HepG2 (cell line): ENCODE measurements around the gene TRIM69. TPM values are rescaled to one million over a fixed set of nuclear protein-coding genes. Genes with fewer than 3 reads are reported as not detected.

Source experiments
- ATAC-seq: fragments of 200-7000 bp; cut with Tn5 transposase; 3 replicates; pipeline ENCODE4 v1.9.1; 2020; ENCODE audit warnings: mild to moderate bottlenecking, moderate library complexity
- BruUV-seq: library from RNA; stranded (reverse); fragments of 400-500 nt; replicated peaks from 2 replicates; lab custom pipeline; 2021; lab: Mats Ljungman, UMichigan
- CTCF ChIA-PET: fragments of 300-600 bp; formaldehyde crosslinking; extraction: SDS; loops from one replicate; lab custom pipeline; 2021; ENCODE audit warnings: low total read pairs, inconsistent platforms, low intra/inter-chr PET ratio; lab: Yijun Ruan, JAX
- POLR2A ChIA-PET: fragments of 350-600 bp; sonication (Branson Sonifier 250); formaldehyde crosslinking; loops from one replicate; lab custom pipeline; 2020; ENCODE audit warnings: antibody characterized with exemption, inconsistent platforms; lab: Yijun Ruan, JAX
- DNase-seq: peaks from one replicate; pipeline ENCODE4 v3.0.0-alpha.2; 2015; ENCODE audit warnings: low spot score
- FAIRE-seq: peaks from 3 replicates; lab custom pipeline; 2011; peaks lifted over from hg19 to GRCh38; lab: Jason Lieb, UNC
- H2AFZ ChIP-seq: one replicate; pipeline ENCODE4 v1.6.1; 2011; ENCODE audit warnings: low read length, inconsistent platforms
- H3K27ac ChIP-seq: fragments of 300-600 bp; 3 replicates; pipeline ENCODE4 v1.8.0; 2011; ENCODE audit warnings: mixed run types, mild to moderate bottlenecking, mixed read lengths, low read length, inconsistent platforms; ENCODE audit not compliant: insufficient read depth; ENCODE audit errors: extremely low read length
- H3K27me3 ChIP-seq, 2 experiments: fragments of 200-600 bp in 1 of 2; 2 replicates in 1 of 2; 3 replicates in 1 of 2; pipeline versions ENCODE4 v1.6.0 to v1.8.0; 2011; ENCODE audit warnings: low read length in 2 of 2, mild to moderate bottlenecking in 2 of 2, moderate library complexity in 2 of 2, inconsistent platforms in 1 of 2; ENCODE audit not compliant: insufficient read depth in 2 of 2, control insufficient read depth in 1 of 2
- H3K36me3 ChIP-seq, 2 experiments: fragments of 200-600 bp in 1 of 2; replicated peaks in 1 of 2; 2 replicates in 1 of 2; 3 replicates in 1 of 2; pipeline versions ENCODE4 v1.5.1 to v1.8.0; 2011; ENCODE audit warnings: low read length in 2 of 2, inconsistent platforms in 1 of 2; ENCODE audit not compliant: insufficient read depth in 2 of 2, control insufficient read depth in 1 of 2
- H3K4me1 ChIP-seq: 2 replicates; pipeline ENCODE4 v1.5.1; 2012; ENCODE audit warnings: low read length, inconsistent platforms; ENCODE audit not compliant: insufficient read depth
- H3K4me2 ChIP-seq: 2 replicates; pipeline ENCODE4 v1.6.0; 2011; ENCODE audit warnings: low read depth, low read length, inconsistent platforms
- H3K4me3 ChIP-seq, 3 experiments: fragments of 200-600 bp in 1 of 3; sonication (generic), shearing (Covaris generic) in 1 of 3; replicated peaks in 1 of 3; 2 replicates each; pipeline ENCODE4 v1.5.1; 2011 to 2016; ENCODE audit warnings: low read length in 3 of 3, inconsistent platforms in 2 of 3, low read depth in 2 of 3, mild to moderate bottlenecking in 2 of 3, control low read depth in 1 of 3, mixed read lengths in 1 of 3; ENCODE audit not compliant: insufficient read depth in 1 of 3
- H3K79me2 ChIP-seq: one replicate; pipeline ENCODE4 v1.6.1; 2011; ENCODE audit warnings: low read length, inconsistent platforms; ENCODE audit not compliant: insufficient read depth
- H3K9ac ChIP-seq: 2 replicates; pipeline ENCODE4 v1.6.0; 2011; ENCODE audit warnings: mild to moderate bottlenecking, low read depth, low read length, inconsistent platforms; ENCODE audit not compliant: insufficient read depth
- H3K9me3 ChIP-seq: 2 replicates; pipeline ENCODE4 v1.5.1; 2012; ENCODE audit warnings: mild to moderate bottlenecking, low read length
- H4K20me1 ChIP-seq: 2 replicates; pipeline ENCODE4 v1.6.0; 2011; ENCODE audit warnings: inconsistent platforms, mild to moderate bottlenecking, low read length, moderate library complexity; ENCODE audit not compliant: insufficient read depth
- ASH2L ChIP-seq: fragments of 300-600, 200-600 bp; sonication (generic); IDR thresholded peaks from 2 replicates; pipeline ENCODE4 v1.7.0; 2017; ENCODE audit warnings: low read depth, mild to moderate bottlenecking, moderate library complexity, mixed read lengths, low read length; ENCODE audit not compliant: insufficient read length
- CHD4 ChIP-seq: fragments of 200-600 bp; sonication (generic); IDR thresholded peaks from 2 replicates; pipeline ENCODE4 v1.7.0; 2017; ENCODE audit warnings: mild to moderate bottlenecking, low read length, borderline replicate concordance
- HOXA5 ChIP-seq: sonication (generic); formaldehyde crosslinking; IDR thresholded peaks from 2 replicates; pipeline ENCODE4 v1.4.0; 2020; ENCODE audit warnings: missing genetic modification reagents
- LCORL ChIP-seq, 2 experiments: fragments of 450-650 bp in 1 of 2; sonication (generic) in 1 of 2; formaldehyde crosslinking in 1 of 2; IDR thresholded peaks; 2 replicates each; pipeline versions ENCODE4 v1.5.0 to v1.6.1; 2017 to 2020; ENCODE audit warnings: antibody characterized with exemption in 1 of 2, missing genetic modification reagents in 1 of 2
- MAZ ChIP-seq, 2 experiments: sonication (generic) in 1 of 2; formaldehyde crosslinking in 1 of 2; IDR thresholded peaks; 2 replicates each; pipeline versions ENCODE4 v1.5.0 to v1.6.1; 2012 to 2020; ENCODE audit warnings: low read depth in 2 of 2, mild to moderate bottlenecking in 2 of 2, borderline replicate concordance in 1 of 2, improper control_type of control experiment in 1 of 2, low read length in 1 of 2, missing genetic modification reagents in 1 of 2, moderate library complexity in 1 of 2
- NAIF1 ChIP-seq: sonication (generic); formaldehyde crosslinking; IDR thresholded peaks from 2 replicates; pipeline ENCODE4 v1.5.0; 2020; ENCODE audit warnings: mild to moderate bottlenecking, missing genetic modification reagents, borderline replicate concordance
- PHF8 ChIP-seq: sonication (generic); formaldehyde crosslinking; IDR thresholded peaks from 2 replicates; pipeline ENCODE4 v1.5.0; 2020; ENCODE audit warnings: missing genetic modification reagents
- PPARG ChIP-seq: conservative IDR thresholded peaks from 2 replicates; pipeline ENCODE4 v1.6.1; 2016; ENCODE audit warnings: missing biosample characterization, missing genetic modification reagents
- PRPF4 ChIP-seq: fragments of 200-400 bp; formaldehyde crosslinking; IDR thresholded peaks from 2 replicates; pipeline ENCODE4 v1.6.1; 2016; ENCODE audit warnings: low read length, low read depth; ENCODE audit not compliant: poor library complexity, severe bottlenecking
- ZFP91 ChIP-seq: sonication (generic); formaldehyde crosslinking; IDR thresholded peaks from 2 replicates; pipeline ENCODE4 v1.9.0; 2022; ENCODE audit warnings: missing genetic modification reagents, mild to moderate bottlenecking, borderline replicate concordance
- ZMYM4 ChIP-seq: sonication (generic); formaldehyde crosslinking; IDR thresholded peaks from 2 replicates; pipeline ENCODE4 v1.8.1; 2023; ENCODE audit warnings: mild to moderate bottlenecking, missing genetic modification reagents
- ZNF274 ChIP-seq: sonication (generic); formaldehyde crosslinking; IDR thresholded peaks from 2 replicates; pipeline ENCODE4 v1.5.1; 2020; ENCODE audit warnings: mild to moderate bottlenecking, missing genetic modification reagents
- ZNF317 ChIP-seq: sonication (generic); formaldehyde crosslinking; IDR thresholded peaks from 2 replicates; pipeline ENCODE4 v1.5.0; 2020; ENCODE audit warnings: mild to moderate bottlenecking, missing genetic modification reagents
- ZNF678 ChIP-seq: sonication (generic); formaldehyde crosslinking; IDR thresholded peaks from 2 replicates; pipeline ENCODE4 v1.4.0; 2020; ENCODE audit warnings: mild to moderate bottlenecking, missing genetic modification reagents
- ZNF710 ChIP-seq: sonication (generic); formaldehyde crosslinking; IDR thresholded peaks from 2 replicates; pipeline ENCODE4 v1.5.0; 2020; ENCODE audit warnings: mild to moderate bottlenecking, missing genetic modification reagents, borderline replicate concordance
- ZNF816 ChIP-seq: sonication (generic); formaldehyde crosslinking; IDR thresholded peaks from 2 replicates; pipeline ENCODE4 v1.8.0; 2022; ENCODE audit warnings: missing genetic modification reagents, mild to moderate bottlenecking, borderline replicate concordance
- WGBS: methylation state at CpG from one replicate; pipeline ENCODE4 v1.1.6; 2017; ENCODE audit warnings: low lambda C conversion rate; 5-methylcytosine and 5-hydroxymethylcytosine counted together
- in situ Hi-C: cut with HindIII; loops from 2 replicates; pipeline ENCODE4 v1.10.0; 2017; ENCODE audit warnings: low pct_unique_long_range_greater_than_20kb; ENCODE audit not compliant: extremely low pct_ligation_motif_present
- intact Hi-C: fragments of 100-400 bp; cut with micrococcal nuclease; formaldehyde crosslinking; loops from one replicate; pipeline ENCODE4 v1.10.0; 2022; ENCODE audit not compliant: unreplicated experiment
- polyA plus RNA-seq, 8 experiments: library from polyadenylated mRNA; depleted of rRNA in 3 of 8; stranded (reverse) in 7 of 8; unstranded in 1 of 8; fragments of >200 nt; fragmentation: Illumina TruSeq in 4 of 8; extraction: Trizol in 4 of 8; gene quantifications; 2 replicates each; pipeline versions ENCODE4 v1.2.1 to v1.2.3, GENCODE V29; 2011 to 2016; ENCODE audit warnings: low read depth in 4 of 8, missing spikeins in 1 of 8, mixed read lengths in 1 of 8; ENCODE audit not compliant: insufficient read depth in 1 of 8
- total RNA-seq, 5 experiments: library from RNA; depleted of rRNA; stranded (reverse); fragments of >200 nt; fragmentation: Illumina TruSeq; extraction: Trizol; gene quantifications; 2 replicates each; pipeline ENCODE4 v1.2.3, GENCODE V29; 2016; ENCODE audit warnings: low read depth in 1 of 5
- TF ChIP-seq, protein P1 (sequence below): sonication (generic); formaldehyde crosslinking; IDR thresholded peaks from 2 replicates; pipeline ENCODE4 v1.4.0; 2020; ENCODE audit warnings: mild to moderate bottlenecking, missing genetic modification reagents

TRIM69 gene
- total and polyA plus RNA-seq, 2 of the 13 experiments (the other 11 are each of a cell fraction or from before 2014, with no cell fraction given): 2.6 to 3.2 TPM

DNA sequence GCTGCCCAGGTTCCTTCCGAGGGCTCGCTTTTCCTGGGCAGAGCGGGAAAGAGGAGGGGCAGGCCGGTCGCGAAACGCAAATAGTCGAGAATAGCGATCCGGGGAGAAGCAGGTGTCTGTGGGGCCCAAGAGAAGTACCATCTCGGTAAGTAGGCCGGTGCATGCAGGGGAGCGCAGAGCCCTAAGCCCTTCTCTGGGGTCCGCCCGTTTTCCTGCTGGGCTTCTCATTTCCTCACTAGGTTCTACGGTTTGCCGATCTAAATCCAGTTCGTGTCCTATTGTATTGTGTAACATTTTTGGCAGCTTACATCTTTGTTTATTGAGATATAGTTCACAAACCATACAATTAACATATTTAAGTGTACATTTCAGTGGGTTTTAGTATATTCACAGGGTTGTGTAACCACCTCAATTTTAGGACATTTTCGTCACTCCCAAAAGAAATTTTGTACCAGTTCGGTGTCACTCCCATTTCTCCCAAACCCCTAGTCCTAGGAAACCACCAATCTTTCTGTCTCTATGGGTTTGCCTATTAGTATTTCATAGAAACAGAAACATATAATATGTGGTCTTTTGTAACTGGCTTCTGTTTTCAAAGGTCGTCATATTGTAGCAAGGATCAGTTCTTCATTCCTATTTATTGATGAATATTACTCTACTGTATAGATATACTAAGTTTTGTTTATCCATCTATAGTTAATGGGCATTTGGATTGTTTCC, 6.8 kb upstream of the TRIM69 start:
- 9% methylated on average over 21 of the region's 21 CpGs for WGBS
- FAIRE-seq (no peak), DNase-seq (no peak), ATAC-seq (peak; percentile 30)
- H3K9ac ChIP-seq: peak overlapping the region; percentile 82
- H3K27me3 ChIP-seq: no peaks in the 10 kb centered on the region
- H3K36me3 ChIP-seq: no peaks in the 10 kb centered on the region
- H4K20me1 ChIP-seq: no peaks in the 10 kb centered on the region
- no peaks in the 10 kb centered on the region for H3K9me3 ChIP-seq
- peak overlapping the region; percentile 45 for H2AFZ ChIP-seq
- peaks cover 40% of the 10 kb centered on the region for H3K4me1 ChIP-seq
- H3K27ac ChIP-seq: peak overlapping the region; percentile 82
- ChIA-PET CTCF (no interaction called here), POLR2A (interaction anchor here (0.6 to 3.8 kb wide), 14 partner anchors 8 to 183 kb away, joined by 3 to 157 read pairs (median 8); partner anchors contain the start of genes B2M, PATL2 and SPG11)
- BruUV-seq: TSS peak; percentile 76
- intact Hi-C loops (loop anchor here (2.0 to 5.0 kb wide), 3 partner anchors 19 to 183 kb away; partner anchors contain the start of genes B2M, PATL2 and SPG11), in situ Hi-C loops (loop anchor here (10.0 kb wide), 1 partner anchor 145 kb away; no protein-coding TSS in a partner anchor)
- H3K79me2 ChIP-seq: no peaks in the 10 kb centered on the region
- peak overlapping the region; percentile 68 to 98 (median 85) for H3K4me3 ChIP-seq
- H3K4me2 ChIP-seq: peak overlapping the region; percentile 87
- TF ChIP-seq ZNF816 (0 out of 2 replicates have a peak, but pooled peaks have one; percentile 22), ZNF678 (CRISPR knock-in tag) (no peak), LCORL (IDR thresholded peaks at IDR 0.05) (no peak), LCORL (CRISPR knock-in tag; IDR thresholded peaks at IDR 0.05) (0 out of 2 replicates have a peak, but pooled peaks have one; percentile 24), PHF8 (CRISPR knock-in tag) (0 out of 2 replicates have a peak, but pooled peaks have one; percentile 53), CHD4 (no peak), ZMYM4 (CRISPR knock-in tag) (peak; percentile 4; the same call in 1 of the 2 replicates), ZFP91 (CRISPR knock-in tag) (peak; percentile 49; the same call in 1 of the 2 replicates), PPARG (CRISPR knock-in tag) (no peak), NAIF1 (0 out of 2 replicates have a peak, but pooled peaks have one; percentile 40), HOXA5 (CRISPR knock-in tag) (no peak), ZNF274 (CRISPR knock-in tag) (peak; percentile 12; the same call in 1 of the 2 replicates), MAZ (IDR thresholded peaks at IDR 0.05; ENCODE audit: borderline replicate concordance, low read depth, low read length) (no peak), MAZ (CRISPR knock-in tag; IDR thresholded peaks at IDR 0.05; ENCODE audit: low read depth) (peak; percentile 12; the same call in 1 of the 2 replicates), PRPF4 (no peak), ZNF710 (CRISPR knock-in tag) (peak; percentile 5; the same call in 1 of the 2 replicates), ZNF317 (CRISPR knock-in tag) (0 out of 2 replicates have a peak, but pooled peaks have one; percentile 26), ASH2L (peak; percentile 2)
- TF ChIP-seq, protein P1, sequence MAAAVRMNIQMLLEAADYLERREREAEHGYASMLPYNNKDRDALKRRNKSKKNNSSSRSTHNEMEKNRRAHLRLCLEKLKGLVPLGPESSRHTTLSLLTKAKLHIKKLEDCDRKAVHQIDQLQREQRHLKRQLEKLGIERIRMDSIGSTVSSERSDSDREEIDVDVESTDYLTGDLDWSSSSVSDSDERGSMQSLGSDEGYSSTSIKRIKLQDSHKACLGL: 0 out of 2 replicates have a peak, but pooled peaks have one; percentile 42
